GM12874 (cell line): ENCODE data around the gene PHAF1.

Experiments
- CTCF ChIP-seq: IDR thresholded peaks from 2 replicates; pipeline ENCODE4 v1.5.1; 2011; ENCODE audit warnings: low read depth, mild to moderate bottlenecking, control low read depth, low read length, moderate library complexity; ENCODE audit not compliant: insufficient read depth

The PHAF1 gene

GRCh38 chr16:67154578-67155294, 45.0 kb downstream of the PHAF1 start:
- TF ChIP-seq CTCF: no peak

GRCh38 chr16:67155295-67156142, 45.8 kb downstream of the PHAF1 start:
- TF ChIP-seq CTCF: peak; percentile 99

GRCh38 chr16:67156143-67156844, 46.6 kb downstream of the PHAF1 start:
- no peak for TF ChIP-seq CTCF

GRCh38 chr16:67157106-67157748, 47.5 kb downstream of the PHAF1 start:
- no peak for TF ChIP-seq CTCF

GRCh38 chr16:67157892-67158635, 48.3 kb downstream of the PHAF1 start:
- no peak for TF ChIP-seq CTCF

GRCh38 chr16:67158637-67159600, 49.2 kb downstream of the PHAF1 start:
- TF ChIP-seq CTCF: no peak
